Skin epidermis (tissue), 12 donors: ENCODE measurements around the gene ZSCAN31.
A peak's percentile ranks its signal among the peaks of the same experiment; 100 is the strongest.
"Not testable (repeated sequence)": the region's sequence is repeated elsewhere in the genome, so short reads cannot be mapped to it uniquely, and the experiment has no call there.

Experiments
- H3K27ac ChIP-seq, 21 experiments: fragments of 200-600 bp; sonication (generic) in 11 of 21; one replicate each; pipeline ENCODE4 v1.5.0; 2020; ENCODE audit warnings: mild to moderate bottlenecking in 3 of 21, inconsistent platforms in 2 of 21, moderate library complexity in 2 of 21
- H3K4me3 ChIP-seq, 7 experiments: fragments of 200-600 bp; sonication (generic) in 2 of 7; one replicate each; pipeline ENCODE4 v1.5.0; 2020; ENCODE audit warnings: inconsistent platforms in 2 of 7, mild to moderate bottlenecking in 2 of 7, moderate library complexity in 1 of 7

ZSCAN31 gene

DNA sequence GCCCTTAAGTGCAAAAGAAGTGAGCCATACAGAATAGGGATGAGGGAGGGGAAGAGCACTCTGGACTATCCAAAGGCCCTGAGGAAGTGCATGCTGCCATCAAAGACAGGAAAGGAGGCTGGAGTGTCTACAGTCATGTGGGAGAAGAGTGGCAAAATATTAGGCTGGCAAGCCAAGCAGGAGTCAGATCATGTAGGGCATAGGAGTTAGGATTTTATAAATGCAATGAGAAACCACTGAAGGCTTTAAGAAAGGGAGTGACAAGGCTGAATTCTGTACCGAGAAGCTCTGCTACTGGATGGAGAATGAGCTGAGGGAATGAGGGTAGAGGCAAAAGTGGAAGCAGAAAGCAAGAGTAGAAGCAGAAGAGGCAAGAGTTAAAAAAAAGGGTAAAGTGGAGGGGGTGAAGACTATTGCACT lies 2.3 kb downstream of the ZSCAN31 start:
- Histone ChIP-seq H3K4me3 (no peak overlapping the region), H3K27ac (no peak overlapping the region)

DNA sequence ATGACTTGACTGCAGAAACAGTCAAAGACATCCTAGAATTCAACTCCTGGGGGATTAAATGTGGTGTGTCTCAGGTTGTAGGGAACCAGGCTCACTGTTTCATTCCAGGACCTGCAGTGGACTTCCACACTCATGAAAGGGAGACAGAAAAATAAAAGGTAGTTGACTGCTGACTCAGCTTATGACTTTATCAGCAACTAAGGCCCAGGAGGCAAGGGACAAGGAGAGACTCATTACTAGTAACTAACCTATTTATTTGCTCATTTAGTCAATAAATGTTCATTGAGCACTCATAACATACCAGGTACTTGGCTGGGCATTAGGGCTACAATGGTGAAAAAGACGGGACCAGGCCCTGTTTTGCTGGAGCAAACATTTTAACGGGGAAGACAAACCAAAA lies 2.9 kb downstream of the ZSCAN31 start:
- Histone ChIP-seq H3K4me3 (no peak overlapping the region), H3K27ac (no peak overlapping the region)

DNA sequence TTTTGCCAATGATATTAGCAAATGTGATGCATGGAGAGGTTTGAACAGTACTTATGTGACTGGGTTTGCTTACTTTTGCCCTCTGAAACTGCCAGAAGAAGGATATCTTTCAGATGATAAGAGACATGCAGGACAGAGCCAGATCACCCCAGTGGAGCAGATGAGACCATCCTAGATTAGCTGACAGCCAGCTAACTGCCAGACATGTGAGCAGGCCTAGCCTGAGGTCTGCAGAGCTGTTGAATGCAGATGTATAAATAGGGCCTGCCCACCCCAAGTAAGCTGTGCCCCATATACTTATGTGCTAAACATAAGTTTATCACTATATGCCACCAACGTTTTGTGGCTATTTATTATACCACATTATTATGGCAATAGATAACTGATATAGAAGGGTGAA lies 5.9 kb downstream of the ZSCAN31 start:
- Histone ChIP-seq H3K4me3 (no peak overlapping the region), H3K27ac (no peak overlapping the region)

DNA sequence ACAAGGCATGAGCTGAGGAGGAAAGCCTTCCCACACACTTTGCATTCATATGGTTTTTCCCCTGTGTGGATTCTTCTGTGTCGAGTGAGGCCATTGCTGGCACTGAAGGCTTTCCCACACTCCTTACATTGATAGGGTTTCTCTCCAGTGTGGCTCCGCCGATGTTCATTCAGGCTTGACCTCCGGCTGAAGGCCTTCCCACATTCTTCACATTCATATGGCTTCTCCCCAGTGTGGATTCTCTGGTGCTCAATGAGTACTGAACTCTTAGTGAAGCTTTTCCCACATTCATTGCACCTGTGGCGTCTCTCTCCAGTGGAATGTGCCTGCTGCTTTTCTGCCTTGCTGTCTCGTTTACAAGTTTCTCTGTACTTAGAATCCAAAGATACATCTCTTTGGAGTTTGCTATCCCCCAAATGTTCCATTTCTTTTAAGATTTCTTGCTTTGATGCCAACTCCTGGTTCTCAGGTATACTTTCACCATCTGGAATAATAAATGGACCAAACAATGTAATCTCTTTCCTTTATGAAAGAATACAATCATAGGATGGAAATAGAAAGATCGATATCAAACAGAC lies 9.5 kb downstream of the ZSCAN31 start:
- Histone ChIP-seq H3K4me3 (no peak overlapping the region), H3K27ac (no peak overlapping the region)

DNA sequence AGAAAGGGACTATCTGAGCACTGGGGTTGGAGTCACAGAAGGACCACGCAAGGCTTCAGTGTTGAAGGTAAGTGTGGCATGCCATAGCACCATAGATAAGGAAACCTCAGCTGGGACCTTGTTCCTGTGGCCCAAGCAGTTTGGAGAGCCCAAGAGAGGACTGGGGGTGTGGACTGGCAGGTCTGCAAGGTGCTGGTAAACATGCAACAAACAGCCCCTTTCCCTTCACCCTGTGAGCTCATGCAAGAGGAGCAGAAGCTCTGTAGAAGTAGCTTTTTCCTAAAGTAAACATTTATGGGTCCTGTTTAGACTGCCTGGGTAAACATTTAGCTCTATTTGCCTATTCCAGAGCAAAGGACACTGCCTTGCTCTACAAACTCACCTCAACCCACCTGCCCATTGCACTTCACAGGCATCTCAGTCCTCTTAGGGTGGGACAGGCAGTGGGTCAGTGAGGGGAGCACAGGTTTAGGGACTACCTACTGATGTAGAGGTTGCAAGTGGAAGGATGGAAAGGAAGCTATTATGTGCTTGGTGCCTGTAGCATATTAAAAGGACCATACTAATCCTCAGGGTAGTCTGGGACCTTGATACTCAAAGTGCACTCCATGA lies 12.0 kb downstream of the ZSCAN31 start:
- no peak overlapping the region for H3K27ac ChIP-seq
- H3K4me3 ChIP-seq: no peak overlapping the region

DNA sequence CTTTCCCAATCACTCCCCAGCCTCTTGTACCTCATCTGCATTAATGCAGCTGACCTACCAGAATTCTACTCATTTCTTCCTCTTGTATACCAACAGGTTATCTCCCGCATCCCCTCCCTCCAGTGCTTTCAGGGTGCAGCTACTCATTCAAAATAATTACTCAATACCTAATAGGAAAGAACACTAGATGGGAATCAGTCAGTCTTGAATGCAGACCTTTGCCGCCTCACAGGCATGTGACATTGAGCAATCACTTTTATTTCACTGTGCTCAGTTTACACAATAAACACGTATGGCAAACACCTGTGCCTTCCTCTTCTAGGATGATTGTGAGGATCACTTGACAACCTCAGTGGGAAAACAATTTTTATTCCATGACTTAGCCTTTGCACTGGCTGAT lies 13.3 kb downstream of the ZSCAN31 start:
- Histone ChIP-seq H3K27ac (no peak overlapping the region), H3K4me3 (no peak overlapping the region)

DNA sequence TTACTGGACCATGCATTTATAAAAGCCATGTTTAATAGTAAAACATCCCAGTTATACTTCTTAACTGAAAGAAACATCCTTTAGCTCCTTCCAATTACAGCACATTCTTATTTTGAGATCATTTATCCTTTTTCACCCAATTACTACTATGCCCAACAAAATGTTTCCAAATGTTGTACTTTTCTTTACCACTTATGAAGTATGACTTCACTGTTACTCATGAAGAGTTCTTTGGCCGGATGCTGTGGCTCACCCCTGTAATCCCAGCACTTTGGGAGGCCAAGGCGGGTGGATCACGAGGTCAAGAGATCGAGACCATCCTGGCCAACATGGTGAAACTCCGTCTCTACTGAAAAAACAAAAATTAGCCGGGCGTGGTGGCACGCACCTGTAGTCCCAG lies 18.1 kb downstream of the ZSCAN31 start:
- H3K4me3 ChIP-seq, H3K27ac ChIP-seq: not testable (repeated sequence)

DNA sequence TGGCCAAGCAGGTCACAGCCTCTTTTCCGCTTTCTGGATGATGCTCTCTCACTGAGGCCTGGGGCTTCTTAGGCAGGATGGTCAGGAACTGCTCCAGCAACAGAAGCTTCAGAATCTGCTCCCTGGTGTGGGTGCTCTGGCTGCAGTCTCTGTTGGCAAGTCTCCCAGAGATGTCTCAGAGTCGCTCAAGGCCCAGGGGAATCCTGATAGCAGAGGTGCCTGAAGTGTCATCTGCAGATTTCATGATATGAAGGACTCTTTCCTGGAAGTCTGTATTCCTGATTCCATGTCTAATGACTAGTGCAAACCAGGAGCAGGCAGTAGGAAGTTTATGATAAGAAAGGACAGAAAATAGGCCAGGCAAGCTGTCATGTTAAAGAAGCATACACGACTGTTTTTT lies 20.3 kb downstream of the ZSCAN31 start:
- no peak overlapping the region for H3K4me3 ChIP-seq
- no peak overlapping the region for H3K27ac ChIP-seq

DNA sequence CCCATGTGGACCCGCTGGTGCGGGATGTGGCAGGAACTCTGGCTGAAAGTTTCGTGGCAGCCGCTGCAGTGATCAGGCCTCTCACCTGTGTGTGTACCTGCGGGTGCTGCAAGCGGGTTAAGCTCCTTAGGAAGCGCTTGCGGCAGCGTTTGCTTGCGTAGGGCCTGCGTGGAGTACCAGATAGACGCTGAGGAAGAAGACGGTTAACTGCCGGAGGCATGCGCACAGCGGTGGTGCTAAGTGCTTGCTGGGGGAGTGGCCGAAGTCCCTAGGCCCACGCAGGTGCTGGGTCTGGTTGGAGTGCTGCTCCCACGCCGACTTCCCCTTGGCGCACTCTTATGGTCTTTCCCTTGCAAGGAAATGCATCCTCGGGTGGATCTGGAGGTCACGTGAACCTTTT lies 23.0 kb downstream of the ZSCAN31 start:
- Histone ChIP-seq H3K27ac (no peak overlapping the region), H3K4me3 (no peak overlapping the region)

DNA sequence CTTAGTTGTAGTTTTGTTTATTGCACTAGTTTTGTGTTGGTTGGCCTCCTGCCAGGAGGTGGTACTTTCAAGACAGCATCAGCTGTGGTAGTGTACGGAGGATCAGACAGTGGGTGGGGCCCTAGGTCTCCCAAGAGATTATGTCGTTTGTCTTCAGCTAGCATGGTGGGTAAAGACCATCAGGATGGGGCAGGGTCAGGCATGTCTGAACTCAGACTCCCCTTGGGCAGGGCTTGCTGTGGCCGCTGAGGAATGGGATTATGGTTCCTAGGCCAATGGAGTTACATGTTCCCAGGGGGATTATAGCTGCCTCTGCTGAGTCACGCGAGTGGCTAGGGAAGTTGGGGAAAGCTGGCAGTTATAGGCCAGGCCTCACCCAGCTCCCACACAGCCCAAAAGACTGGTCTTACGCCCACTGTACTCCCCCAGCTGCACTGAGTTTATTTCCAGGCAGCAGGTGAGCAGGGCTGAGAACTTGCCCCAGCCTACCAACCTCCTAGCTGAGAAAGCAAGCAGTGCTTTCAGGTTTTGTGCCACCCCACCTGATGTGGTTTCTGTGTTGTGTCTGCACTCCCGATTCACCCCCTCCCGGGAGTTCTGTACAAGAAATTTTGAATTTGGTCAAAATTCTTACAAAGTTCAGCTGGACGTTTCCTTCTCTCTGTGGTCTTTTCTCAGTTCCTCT lies 24.7 kb downstream of the ZSCAN31 start:
- Histone ChIP-seq H3K27ac (no peak overlapping the region), H3K4me3 (no peak overlapping the region)

DNA sequence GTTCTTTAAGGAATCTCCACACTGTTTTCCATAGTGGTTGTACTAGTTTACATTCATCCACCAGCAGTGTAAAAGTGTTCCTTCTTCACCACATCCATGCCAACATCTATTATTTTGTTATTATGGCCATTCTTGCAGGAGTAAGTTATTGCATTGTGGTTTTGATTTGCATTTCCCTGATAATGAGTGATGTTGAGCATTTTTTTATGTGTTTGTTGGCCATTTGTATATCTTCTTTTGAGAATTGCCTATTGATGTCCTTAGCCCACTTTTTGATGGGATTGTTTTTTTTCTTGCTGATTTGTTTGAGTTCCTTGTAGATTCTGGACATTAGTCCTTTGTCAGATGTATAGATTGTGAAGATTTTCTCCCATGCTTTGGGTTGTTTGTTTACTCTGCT lies 29.6 kb downstream of the ZSCAN31 start:
- H3K4me3 ChIP-seq, H3K27ac ChIP-seq: not testable (repeated sequence)

DNA sequence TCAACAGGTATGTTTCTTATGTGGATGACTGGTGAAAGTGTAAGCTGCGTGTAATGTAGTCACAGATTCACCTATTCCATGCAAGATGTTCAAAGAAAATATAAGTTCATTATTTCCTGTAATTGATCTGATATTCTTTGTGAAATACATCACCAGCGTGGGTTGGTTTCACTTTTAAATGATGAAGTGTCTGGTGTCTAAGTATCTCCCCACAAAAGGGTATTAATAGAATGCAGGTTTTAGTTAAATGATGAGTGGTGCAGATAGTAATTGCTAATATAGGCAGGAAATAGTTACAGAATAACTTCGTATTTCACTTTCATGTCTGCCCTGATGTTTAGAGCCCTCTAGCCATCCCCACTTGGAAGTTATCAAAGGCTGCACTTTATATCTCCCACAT lies 32.4 kb downstream of the ZSCAN31 start:
- H3K4me3 ChIP-seq: no peak overlapping the region
- peak overlapping the region in 1 of 21 experiments; percentile 27 for H3K27ac ChIP-seq

DNA sequence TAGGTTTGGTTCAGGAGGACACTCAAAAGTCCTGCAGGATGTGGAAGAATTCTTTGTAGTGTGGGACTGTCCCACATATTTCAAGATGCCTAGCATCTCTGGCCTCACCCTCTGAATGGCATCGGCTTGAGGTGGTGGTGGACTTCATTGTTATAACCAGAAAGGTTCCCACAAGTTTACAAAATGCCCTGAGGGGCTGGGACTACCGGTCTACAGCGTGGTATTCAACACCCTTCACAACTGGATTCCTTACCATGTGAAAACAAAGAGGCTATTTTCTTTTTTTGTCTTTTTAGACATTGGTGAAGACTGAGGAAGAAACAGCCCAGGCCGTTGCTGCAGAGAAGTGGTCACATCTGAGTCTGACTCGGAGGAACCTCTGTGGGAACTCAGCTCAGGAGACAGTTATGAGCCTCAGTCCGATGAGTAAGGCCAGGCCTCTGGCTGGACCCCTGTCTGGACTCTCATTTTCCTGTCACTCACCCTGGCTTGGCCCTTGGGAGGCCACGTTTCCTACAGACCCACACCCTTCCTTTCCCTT lies 39.4 kb downstream of the ZSCAN31 start:
- no peak overlapping the region for H3K4me3 ChIP-seq
- H3K27ac ChIP-seq: no peak overlapping the region

DNA sequence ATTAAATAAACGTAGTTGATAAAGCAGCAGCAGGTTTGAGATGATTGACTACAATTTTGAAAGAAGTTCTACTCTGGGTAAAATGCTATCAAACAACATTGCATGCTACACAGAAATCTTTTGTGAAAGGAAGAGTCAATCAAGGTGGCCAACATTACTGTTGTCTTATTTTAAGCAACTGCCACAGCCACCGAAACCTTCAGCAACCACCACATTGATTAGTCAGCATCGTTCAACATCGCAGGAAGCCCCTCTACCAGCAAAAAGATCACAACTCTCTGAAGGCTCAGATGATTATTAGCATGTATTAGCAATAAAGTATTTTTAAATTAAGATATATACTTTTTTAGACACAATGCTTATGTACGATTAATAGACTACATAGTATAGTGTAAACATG lies 40.6 kb downstream of the ZSCAN31 start:
- H3K27ac ChIP-seq: no peak overlapping the region
- no peak overlapping the region for H3K4me3 ChIP-seq

DNA sequence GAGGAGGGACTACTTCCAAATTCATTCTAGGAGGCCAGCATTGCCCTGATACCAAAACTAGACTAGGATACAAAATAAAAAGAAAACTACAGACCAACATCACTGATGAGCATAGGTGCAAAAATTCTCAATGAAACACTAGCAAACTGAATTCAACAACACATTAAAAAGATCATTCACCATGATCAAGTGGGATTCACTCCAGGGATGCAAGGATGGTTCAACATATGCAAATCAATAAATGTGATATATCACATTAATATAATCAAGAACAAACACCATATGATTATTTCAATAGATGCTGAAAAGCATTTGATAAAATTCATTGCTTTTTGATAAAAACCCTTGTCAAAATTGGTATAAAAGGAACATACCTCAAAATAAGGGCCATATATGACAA lies 44.4 kb downstream of the ZSCAN31 start:
- Histone ChIP-seq H3K27ac (no peak overlapping the region), H3K4me3 (no peak overlapping the region)

DNA sequence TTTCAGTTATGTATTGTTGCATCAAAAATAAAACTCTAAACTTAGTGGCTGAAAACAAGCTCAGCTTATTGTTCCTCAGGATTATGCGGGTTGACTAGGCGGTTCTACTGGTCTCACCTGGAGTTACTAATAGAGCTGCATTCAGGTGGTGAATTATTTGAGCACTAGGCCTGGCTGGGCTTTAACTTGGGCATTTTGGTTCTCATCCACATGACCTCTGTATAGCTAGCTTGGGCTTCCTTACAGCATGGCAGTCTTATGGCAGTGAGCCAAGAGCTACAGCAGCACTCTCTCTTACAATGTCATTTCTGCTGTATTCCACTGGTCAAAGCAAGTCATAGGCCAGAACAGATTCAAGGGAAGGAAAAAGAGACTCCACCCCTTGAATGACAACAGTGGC lies 53.0 kb downstream of the ZSCAN31 start:
- H3K27ac ChIP-seq: no peak overlapping the region
- no peak overlapping the region for H3K4me3 ChIP-seq

DNA sequence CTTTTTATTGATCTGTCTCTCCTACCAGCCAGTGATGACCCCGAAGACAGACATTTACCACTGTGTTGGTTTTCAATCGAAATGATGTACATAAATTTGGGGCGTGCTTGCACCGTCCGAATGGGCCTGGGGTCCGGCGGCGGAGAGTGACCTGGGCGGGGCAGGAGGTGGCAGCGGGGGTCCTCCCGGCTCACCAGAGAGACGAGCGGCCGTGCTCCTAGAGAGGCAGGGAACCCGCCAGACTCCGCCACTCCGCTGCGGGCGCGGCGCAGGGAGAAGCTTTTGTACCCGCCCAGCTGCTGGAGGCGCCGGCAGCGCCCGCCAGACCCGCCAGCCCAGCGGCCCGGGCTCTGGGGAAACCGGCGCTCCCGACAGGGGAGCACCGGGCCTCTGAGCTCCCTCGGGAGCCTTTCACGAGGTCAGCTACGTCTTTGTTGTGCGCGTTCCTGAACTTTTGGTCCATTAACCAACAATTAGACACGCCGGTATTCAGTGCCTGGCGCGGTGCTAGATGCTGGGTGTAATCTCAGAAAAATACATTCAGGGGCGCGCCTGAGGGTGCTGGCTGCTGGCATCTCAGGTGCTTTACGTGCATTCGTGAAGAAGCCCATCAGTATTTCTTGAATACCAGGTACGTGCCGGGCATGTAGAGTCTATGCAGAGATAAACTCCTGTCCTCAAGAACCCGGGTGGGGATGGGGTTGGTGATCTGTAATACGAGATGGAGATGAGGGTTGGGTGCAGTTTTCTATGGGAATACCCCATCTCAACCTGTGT lies 54.5 kb downstream of the ZSCAN31 start, which contains the start of gene PGBD1:
TSS of gene PGBD1 (plus strand) at position 285 of the 777 bp plus-strand sequence. CDS start 2,242 bp downstream, outside the sequence.
- Histone ChIP-seq H3K4me3 (peak within 1 kb of the TSS; percentile 42 to 66 (median 49)), H3K27ac (peak within 1 kb of the TSS in 11 of 21 experiments; percentile 4 to 73 (median 47))

DNA sequence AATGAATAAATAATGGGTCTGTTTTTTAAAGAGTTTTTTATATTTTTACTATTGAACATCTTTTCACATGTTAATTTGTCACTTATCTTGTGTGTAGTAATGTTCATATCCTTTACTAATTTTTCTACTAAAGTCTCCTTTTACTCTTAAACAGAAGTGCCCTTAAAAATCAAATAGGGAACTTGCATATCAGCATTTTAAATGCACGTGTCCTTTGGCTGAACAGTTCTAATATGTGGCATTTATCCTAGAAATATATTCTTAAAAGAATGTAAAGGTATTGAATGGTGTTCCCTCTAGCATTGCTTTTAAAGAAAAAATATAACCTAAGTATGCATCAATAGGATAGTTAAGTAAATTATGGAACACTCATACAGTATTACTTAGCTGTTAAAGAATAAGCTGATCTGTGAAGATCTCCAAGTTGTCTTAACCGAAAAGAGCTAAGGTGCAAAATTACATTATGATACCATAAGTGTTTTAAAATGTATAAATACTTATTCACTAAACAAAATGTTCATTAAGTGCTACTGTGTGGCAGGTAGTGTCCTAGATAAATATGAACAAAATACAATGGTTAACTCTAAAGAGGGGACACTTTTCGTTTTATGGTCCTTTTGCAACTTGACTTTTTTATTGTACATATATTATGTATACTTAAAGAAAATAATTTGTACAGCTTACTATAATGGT lies 55.2 kb downstream of the ZSCAN31 start:
- Histone ChIP-seq H3K4me3 (peak overlapping the region; percentile 42 to 66 (median 49)), H3K27ac (peak overlapping the region in 2 of 21 experiments; percentile 34 to 68)

DNA sequence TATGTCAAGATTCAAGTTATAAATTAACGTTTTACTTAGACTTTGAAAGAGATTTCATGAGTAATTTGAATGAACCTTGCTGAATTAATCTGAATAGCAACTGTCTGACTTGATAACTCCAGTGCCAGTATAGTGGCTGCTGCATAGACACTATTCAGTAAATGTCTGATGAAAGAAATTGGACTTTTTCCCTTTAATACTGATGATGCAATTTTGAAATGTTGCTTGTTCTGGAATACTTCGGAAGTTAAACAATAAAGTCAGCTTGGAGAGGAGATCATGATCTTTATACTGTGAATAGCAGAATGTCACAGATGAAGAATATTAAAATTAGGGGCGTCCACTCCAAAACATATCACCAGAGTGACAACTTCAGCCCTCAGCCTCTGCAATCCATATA lies 58.2 kb downstream of the ZSCAN31 start:
- H3K27ac ChIP-seq: no peak overlapping the region

DNA sequence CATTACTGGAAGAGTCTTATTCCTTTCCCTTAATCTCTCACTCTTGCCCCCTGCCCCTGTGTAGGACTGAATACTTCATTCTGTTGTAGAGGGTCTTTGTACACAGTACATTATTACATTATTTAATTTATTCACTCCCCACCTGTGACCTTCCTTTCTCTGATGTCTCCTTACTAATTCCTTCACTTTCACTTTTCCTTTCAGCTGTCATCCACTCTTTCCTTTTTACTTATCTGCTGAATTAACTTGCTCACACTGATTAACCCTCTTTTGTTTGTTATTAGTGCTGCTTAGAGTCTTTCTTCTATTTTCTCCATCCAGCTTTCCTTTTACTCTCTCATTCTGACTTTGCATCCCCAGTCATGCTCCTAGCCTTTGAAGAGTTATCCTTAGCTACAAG lies 61.1 kb downstream of the ZSCAN31 start:
- Histone ChIP-seq H3K4me3 (no peak overlapping the region), H3K27ac (no peak overlapping the region)

More for the DNA sequence above, 58.2 kb downstream of the ZSCAN31 start:
- H3K4me3 ChIP-seq: no peak overlapping the region
